GM12878 (cell line): Measurements from ENCODE around the gene EHBP1. TPM values are rescaled to one million over a fixed set of nuclear protein-coding genes. Genes with fewer than 3 reads are reported as not detected.

Source experiments
- ATAC-seq: fragments of 200-7000 bp; cut with Tn5 transposase; 3 replicates; pipeline ENCODE4 v1.9.1; 2020; ENCODE audit warnings: mild to moderate bottlenecking, moderate library complexity
- BruUV-seq: library from RNA; stranded (reverse); fragments of 400-500 nt; replicated peaks from 2 replicates; lab custom pipeline; 2021; lab: Mats Ljungman, UMichigan
- CTCF ChIA-PET: fragments of 300-600 bp; sonication (Branson Sonifier 250); formaldehyde crosslinking; extraction: SDS; loops from one replicate; lab custom pipeline; 2021; ENCODE audit warnings: inconsistent platforms; lab: Yijun Ruan, JAX
- POLR2A ChIA-PET: fragments of 350-600 bp; formaldehyde crosslinking; extraction: SDS; loops from one replicate; lab custom pipeline; 2021; ENCODE audit warnings: inconsistent platforms; lab: Charles Lee
- RAD21 ChIA-PET: fragments of 300-600 bp; sonication (Branson Sonifier 250); formaldehyde crosslinking; loops from one replicate; lab custom pipeline; 2023; ENCODE audit warnings: antibody characterized with exemption; ENCODE audit not compliant: unreplicated experiment; lab: Charles Lee
- SMC1A ChIA-PET: fragments of 300-600 bp; sonication (Branson Sonifier 250); formaldehyde crosslinking; loops from one replicate; lab custom pipeline; 2023; ENCODE audit not compliant: unreplicated experiment, uncharacterized antibody; lab: Charles Lee
- DNase-seq: peaks from one replicate; pipeline ENCODE4 v3.0.0-alpha.2; 2011; ENCODE audit warnings: low read depth, low spot score
- FAIRE-seq: peaks from 3 replicates; lab custom pipeline; 2011; peaks lifted over from hg19 to GRCh38; lab: Jason Lieb, UNC
- H2AFZ ChIP-seq: 2 replicates; pipeline ENCODE4 v1.6.0; 2011; ENCODE audit warnings: low read depth, low read length, control low read depth; ENCODE audit not compliant: control insufficient read depth
- H3K27ac ChIP-seq: 2 replicates; pipeline ENCODE4 v1.5.1; 2011; ENCODE audit warnings: control low read depth; ENCODE audit not compliant: control insufficient read depth, insufficient read depth
- H3K27me3 ChIP-seq, 2 experiments: replicated peaks in 1 of 2; 2 replicates each; pipeline versions ENCODE4 v1.6.0 to v1.6.1; 2011; ENCODE audit warnings: low read length in 1 of 2; ENCODE audit not compliant: control insufficient read depth in 2 of 2, insufficient read depth in 2 of 2
- H3K36me3 ChIP-seq, 2 experiments: 2 replicates each; pipeline ENCODE4 v1.5.1; 2011; ENCODE audit warnings: low read length in 1 of 2; ENCODE audit not compliant: control insufficient read depth in 2 of 2, insufficient read depth in 2 of 2
- H3K4me1 ChIP-seq: 2 replicates; pipeline ENCODE4 v1.6.1; 2011; ENCODE audit warnings: mild to moderate bottlenecking, low read length, moderate library complexity, mixed read lengths; ENCODE audit not compliant: control insufficient read depth, insufficient read depth
- H3K4me2 ChIP-seq: 2 replicates; pipeline ENCODE4 v1.6.0; 2011; ENCODE audit warnings: control low read depth; ENCODE audit not compliant: control insufficient read depth, insufficient read depth
- H3K4me3 ChIP-seq: fragments of 200-600 bp; sonication (generic); 2 replicates; pipeline ENCODE4 v1.5.1; 2016
- H3K79me2 ChIP-seq: 2 replicates; pipeline ENCODE4 v1.6.0; 2011; ENCODE audit warnings: low read length; ENCODE audit not compliant: control insufficient read depth, insufficient read depth
- H3K9ac ChIP-seq: 2 replicates; pipeline ENCODE4 v1.8.0; 2011; ENCODE audit warnings: low read length, control low read depth, mixed read lengths; ENCODE audit not compliant: control insufficient read depth, insufficient read depth
- H3K9me3 ChIP-seq: replicated peaks from 3 replicates; pipeline ENCODE4 v1.5.1; 2011; ENCODE audit warnings: mild to moderate bottlenecking, low read length; ENCODE audit not compliant: control insufficient read depth, insufficient read depth
- H4K20me1 ChIP-seq: 2 replicates; pipeline ENCODE4 v1.6.0; 2011; ENCODE audit not compliant: control insufficient read depth, insufficient read depth
- RELA ChIP-seq: fragments of 450-650 bp; IDR thresholded peaks from 2 replicates; pipeline ENCODE4 v1.8.0; 2014; ENCODE audit warnings: borderline replicate concordance; ENCODE audit not compliant: partially characterized antibody
- SMARCA5 ChIP-seq: fragments of 450-650 bp; IDR thresholded peaks from 2 replicates; pipeline ENCODE4 v1.6.1; 2017; ENCODE audit warnings: mild to moderate bottlenecking
- WGBS: methylation state at CpG from one replicate; pipeline ENCODE4 v1.1.6; 2016; ENCODE audit warnings: low lambda C conversion rate; ENCODE audit not compliant: insufficient replicate concordance, insufficient coverage; ENCODE audit errors: missing lambda C conversion rate; 5-methylcytosine and 5-hydroxymethylcytosine counted together
- in situ Hi-C: fragments of 300-500 bp; cut with MboI; formaldehyde crosslinking; loops from 9 replicates; pipeline ENCODE4 v1.14.3; 2018; ENCODE audit warnings: mixed read lengths
- intact Hi-C: fragments of 100-400 bp; cut with micrococcal nuclease; formaldehyde crosslinking; loops from one replicate; pipeline ENCODE4 v1.14.2; 2022; ENCODE audit not compliant: unreplicated experiment
- polyA plus RNA-seq, 11 experiments: library from polyadenylated mRNA; depleted of rRNA in 4 of 11; unstranded in 6 of 11; stranded (reverse) in 5 of 11; fragments of >200 nt; fragmentation: Nextera tagmentation in 4 of 11; fragmentation: Illumina TruSeq in 1 of 11; extraction: Ambion mirVana in 4 of 11; extraction: Trizol in 1 of 11; gene quantifications; 1 replicate in 1 of 11; 2 replicates in 10 of 11; pipeline versions ENCODE4 v1.2.1 to v1.2.3, GENCODE V29; 2011 to 2016; ENCODE audit warnings: inconsistent platforms in 2 of 11, missing spikeins in 2 of 11, low read depth in 1 of 11
- total RNA-seq, 4 experiments: library from RNA; depleted of rRNA in 3 of 4; stranded (reverse); fragments of >200 nt in 3 of 4; fragmentation: Illumina TruSeq in 1 of 4; extraction: Trizol in 1 of 4; gene quantifications; 2 replicates each; pipeline versions ENCODE4 v1.2.1 to v1.2.3, GENCODE V29; 2013 to 2021
- TF ChIP-seq, protein P1 (sequence below): IDR thresholded peaks from 2 replicates; pipeline ENCODE4 v1.6.1; 2011; ENCODE audit warnings: mild to moderate bottlenecking, low read depth, low read length, moderate library complexity; ENCODE audit not compliant: insufficient replicate concordance
- TF ChIP-seq, protein P2 (sequence below): fragments of 150-350 bp; IDR thresholded peaks from 2 replicates; pipeline ENCODE4 v1.6.1; 2016; ENCODE audit warnings: low read depth, low read length
- TF ChIP-seq, protein P3 (sequence below): fragments of 450-650 bp; formaldehyde crosslinking; IDR thresholded peaks from 2 replicates; pipeline ENCODE4 v1.5.0; 2022; ENCODE audit warnings: mild to moderate bottlenecking, missing genetic modification characterization
- TF ChIP-seq, protein P4 (sequence below): fragments of 450-650 bp; IDR thresholded peaks from 2 replicates; pipeline ENCODE4 v1.6.1; 2017; ENCODE audit warnings: mild to moderate bottlenecking, low read depth, inconsistent platforms; ENCODE audit not compliant: poor library complexity, severe bottlenecking
- TF ChIP-seq, protein P5 (sequence below): fragments of 450-650 bp; IDR thresholded peaks from 2 replicates; pipeline ENCODE4 v1.6.1; 2018; ENCODE audit warnings: mild to moderate bottlenecking, low read depth, moderate library complexity; ENCODE audit not compliant: partially characterized antibody

Gene EHBP1
- total and polyA plus RNA-seq, 10 of the 15 experiments (the other 5 are each of a cell fraction or from before 2014, with no cell fraction given): 5.7 to 26.1 (median 13.6) TPM

DNA sequence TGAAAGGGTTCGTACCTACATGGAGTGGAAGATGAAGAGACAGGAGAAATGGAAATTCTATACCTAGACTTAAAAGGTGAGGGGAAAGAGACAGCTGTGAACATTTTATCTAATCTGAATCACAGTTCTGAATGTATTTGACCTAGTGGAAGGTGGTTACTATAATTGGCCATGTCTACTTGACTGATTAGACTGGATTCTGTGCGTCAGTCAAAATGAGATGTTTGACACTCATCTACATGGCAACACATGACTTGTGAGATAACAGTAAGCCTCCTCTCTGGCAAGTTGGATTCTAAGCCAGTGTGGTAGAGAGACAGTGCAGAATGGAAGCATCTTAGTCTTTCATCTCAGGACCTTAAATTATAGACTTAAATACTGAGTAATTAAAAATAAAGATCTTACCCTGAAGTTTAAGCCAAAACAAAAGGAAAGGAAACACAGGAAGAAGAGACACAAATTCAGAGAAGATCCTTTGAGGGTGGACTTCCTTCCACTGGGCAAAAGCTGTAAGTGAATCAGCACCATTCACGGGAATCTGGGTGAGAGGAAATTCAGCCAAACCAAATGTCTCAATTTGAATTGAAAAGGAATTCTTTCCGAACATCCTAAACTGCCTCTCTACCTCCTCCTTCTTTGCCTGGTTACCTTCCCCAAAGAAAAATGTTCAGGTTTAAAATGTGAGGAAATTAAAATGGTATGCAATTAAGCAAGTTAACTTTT lies 121.6 kb downstream of the EHBP1 start:
- ChIA-PET CTCF (no interaction called here), SMC1A (interaction anchor here (1.5 kb wide), 1 partner anchor 13 kb away, joined by 3 read pairs; no protein-coding TSS in a partner anchor), RAD21 (no interaction called here), POLR2A (no interaction called here)
- no peak for FAIRE-seq
- H3K27me3 ChIP-seq: no peaks in the 10 kb centered on the region
- no TSS peak for BruUV-seq
- H3K79me2 ChIP-seq: no peaks in the 10 kb centered on the region
- H3K9me3 ChIP-seq: no peaks in the 10 kb centered on the region
- H3K36me3 ChIP-seq: no peaks in the 10 kb centered on the region
- H2AFZ ChIP-seq: no peak overlapping the region
- in situ Hi-C loops: no loop called here
- intact Hi-C loops: no loop called here
- 97% methylated on average over 4 of the region's 4 CpGs for WGBS
- DNase-seq: no peak
- no peak overlapping the region for H3K27ac ChIP-seq
- H3K4me3 ChIP-seq: no peak overlapping the region
- H4K20me1 ChIP-seq: no peaks in the 10 kb centered on the region
- no peaks in the 10 kb centered on the region for H3K4me1 ChIP-seq
- H3K4me2 ChIP-seq: no peak overlapping the region
- ATAC-seq: no peak
- H3K9ac ChIP-seq: no peak overlapping the region
- TF ChIP-seq, protein P1, sequence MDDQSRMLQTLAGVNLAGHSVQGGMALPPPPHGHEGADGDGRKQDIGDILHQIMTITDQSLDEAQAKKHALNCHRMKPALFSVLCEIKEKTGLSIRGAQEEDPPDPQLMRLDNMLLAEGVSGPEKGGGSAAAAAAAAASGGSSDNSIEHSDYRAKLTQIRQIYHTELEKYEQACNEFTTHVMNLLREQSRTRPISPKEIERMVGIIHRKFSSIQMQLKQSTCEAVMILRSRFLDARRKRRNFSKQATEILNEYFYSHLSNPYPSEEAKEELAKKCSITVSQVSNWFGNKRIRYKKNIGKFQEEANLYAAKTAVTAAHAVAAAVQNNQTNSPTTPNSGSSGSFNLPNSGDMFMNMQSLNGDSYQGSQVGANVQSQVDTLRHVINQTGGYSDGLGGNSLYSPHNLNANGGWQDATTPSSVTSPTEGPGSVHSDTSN: no peak
- TF ChIP-seq, protein P2, sequence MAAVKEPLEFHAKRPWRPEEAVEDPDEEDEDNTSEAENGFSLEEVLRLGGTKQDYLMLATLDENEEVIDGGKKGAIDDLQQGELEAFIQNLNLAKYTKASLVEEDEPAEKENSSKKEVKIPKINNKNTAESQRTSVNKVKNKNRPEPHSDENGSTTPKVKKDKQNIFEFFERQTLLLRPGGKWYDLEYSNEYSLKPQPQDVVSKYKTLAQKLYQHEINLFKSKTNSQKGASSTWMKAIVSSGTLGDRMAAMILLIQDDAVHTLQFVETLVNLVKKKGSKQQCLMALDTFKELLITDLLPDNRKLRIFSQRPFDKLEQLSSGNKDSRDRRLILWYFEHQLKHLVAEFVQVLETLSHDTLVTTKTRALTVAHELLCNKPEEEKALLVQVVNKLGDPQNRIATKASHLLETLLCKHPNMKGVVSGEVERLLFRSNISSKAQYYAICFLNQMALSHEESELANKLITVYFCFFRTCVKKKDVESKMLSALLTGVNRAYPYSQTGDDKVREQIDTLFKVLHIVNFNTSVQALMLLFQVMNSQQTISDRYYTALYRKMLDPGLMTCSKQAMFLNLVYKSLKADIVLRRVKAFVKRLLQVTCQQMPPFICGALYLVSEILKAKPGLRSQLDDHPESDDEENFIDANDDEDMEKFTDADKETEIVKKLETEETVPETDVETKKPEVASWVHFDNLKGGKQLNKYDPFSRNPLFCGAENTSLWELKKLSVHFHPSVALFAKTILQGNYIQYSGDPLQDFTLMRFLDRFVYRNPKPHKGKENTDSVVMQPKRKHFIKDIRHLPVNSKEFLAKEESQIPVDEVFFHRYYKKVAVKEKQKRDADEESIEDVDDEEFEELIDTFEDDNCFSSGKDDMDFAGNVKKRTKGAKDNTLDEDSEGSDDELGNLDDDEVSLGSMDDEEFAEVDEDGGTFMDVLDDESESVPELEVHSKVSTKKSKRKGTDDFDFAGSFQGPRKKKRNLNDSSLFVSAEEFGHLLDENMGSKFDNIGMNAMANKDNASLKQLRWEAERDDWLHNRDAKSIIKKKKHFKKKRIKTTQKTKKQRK: no peak
- TF ChIP-seq RELA: no peak
- TF ChIP-seq SMARCA5: no peak
- TF ChIP-seq, protein P3, sequence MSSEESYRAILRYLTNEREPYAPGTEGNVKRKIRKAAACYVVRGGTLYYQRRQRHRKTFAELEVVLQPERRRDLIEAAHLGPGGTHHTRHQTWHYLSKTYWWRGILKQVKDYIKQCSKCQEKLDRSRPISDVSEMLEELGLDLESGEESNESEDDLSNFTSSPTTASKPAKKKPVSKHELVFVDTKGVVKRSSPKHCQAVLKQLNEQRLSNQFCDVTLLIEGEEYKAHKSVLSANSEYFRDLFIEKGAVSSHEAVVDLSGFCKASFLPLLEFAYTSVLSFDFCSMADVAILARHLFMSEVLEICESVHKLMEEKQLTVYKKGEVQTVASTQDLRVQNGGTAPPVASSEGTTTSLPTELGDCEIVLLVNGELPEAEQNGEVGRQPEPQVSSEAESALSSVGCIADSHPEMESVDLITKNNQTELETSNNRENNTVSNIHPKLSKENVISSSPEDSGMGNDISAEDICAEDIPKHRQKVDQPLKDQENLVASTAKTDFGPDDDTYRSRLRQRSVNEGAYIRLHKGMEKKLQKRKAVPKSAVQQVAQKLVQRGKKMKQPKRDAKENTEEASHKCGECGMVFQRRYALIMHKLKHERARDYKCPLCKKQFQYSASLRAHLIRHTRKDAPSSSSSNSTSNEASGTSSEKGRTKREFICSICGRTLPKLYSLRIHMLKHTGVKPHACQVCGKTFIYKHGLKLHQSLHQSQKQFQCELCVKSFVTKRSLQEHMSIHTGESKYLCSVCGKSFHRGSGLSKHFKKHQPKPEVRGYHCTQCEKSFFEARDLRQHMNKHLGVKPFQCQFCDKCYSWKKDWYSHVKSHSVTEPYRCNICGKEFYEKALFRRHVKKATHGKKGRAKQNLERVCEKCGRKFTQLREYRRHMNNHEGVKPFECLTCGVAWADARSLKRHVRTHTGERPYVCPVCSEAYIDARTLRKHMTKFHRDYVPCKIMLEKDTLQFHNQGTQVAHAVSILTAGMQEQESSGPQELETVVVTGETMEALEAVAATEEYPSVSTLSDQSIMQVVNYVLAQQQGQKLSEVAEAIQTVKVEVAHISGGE: no peak
- TF ChIP-seq, protein P4, sequence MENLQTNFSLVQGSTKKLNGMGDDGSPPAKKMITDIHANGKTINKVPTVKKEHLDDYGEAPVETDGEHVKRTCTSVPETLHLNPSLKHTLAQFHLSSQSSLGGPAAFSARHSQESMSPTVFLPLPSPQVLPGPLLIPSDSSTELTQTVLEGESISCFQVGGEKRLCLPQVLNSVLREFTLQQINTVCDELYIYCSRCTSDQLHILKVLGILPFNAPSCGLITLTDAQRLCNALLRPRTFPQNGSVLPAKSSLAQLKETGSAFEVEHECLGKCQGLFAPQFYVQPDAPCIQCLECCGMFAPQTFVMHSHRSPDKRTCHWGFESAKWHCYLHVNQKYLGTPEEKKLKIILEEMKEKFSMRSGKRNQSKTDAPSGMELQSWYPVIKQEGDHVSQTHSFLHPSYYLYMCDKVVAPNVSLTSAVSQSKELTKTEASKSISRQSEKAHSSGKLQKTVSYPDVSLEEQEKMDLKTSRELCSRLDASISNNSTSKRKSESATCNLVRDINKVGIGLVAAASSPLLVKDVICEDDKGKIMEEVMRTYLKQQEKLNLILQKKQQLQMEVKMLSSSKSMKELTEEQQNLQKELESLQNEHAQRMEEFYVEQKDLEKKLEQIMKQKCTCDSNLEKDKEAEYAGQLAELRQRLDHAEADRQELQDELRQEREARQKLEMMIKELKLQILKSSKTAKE: no peak
- TF ChIP-seq, protein P5, sequence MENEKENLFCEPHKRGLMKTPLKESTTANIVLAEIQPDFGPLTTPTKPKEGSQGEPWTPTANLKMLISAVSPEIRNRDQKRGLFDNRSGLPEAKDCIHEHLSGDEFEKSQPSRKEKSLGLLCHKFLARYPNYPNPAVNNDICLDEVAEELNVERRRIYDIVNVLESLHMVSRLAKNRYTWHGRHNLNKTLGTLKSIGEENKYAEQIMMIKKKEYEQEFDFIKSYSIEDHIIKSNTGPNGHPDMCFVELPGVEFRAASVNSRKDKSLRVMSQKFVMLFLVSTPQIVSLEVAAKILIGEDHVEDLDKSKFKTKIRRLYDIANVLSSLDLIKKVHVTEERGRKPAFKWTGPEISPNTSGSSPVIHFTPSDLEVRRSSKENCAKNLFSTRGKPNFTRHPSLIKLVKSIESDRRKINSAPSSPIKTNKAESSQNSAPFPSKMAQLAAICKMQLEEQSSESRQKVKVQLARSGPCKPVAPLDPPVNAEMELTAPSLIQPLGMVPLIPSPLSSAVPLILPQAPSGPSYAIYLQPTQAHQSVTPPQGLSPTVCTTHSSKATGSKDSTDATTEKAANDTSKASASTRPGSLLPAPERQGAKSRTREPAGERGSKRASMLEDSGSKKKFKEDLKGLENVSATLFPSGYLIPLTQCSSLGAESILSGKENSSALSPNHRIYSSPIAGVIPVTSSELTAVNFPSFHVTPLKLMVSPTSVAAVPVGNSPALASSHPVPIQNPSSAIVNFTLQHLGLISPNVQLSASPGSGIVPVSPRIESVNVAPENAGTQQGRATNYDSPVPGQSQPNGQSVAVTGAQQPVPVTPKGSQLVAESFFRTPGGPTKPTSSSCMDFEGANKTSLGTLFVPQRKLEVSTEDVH: no peak
